Lower lobe of right lung (tissue), 2 donors: ENCODE results near the gene RDX. TPM values are rescaled to one million over a fixed set of nuclear protein-coding genes. Genes with fewer than 3 reads are reported as not detected.

Experiments
- ATAC-seq, 2 donors: fragments of 200-7000 bp; cut with Tn5 transposase; one replicate each; pipeline ENCODE4 v1.9.1; 2020 to 2022; ENCODE audit warnings: mild to moderate bottlenecking in 2 of 2, moderate library complexity in 2 of 2
- DNase-seq: peaks from one replicate; pipeline ENCODE4 v3.0.0-alpha.2; 2020
- H3K27ac ChIP-seq: fragments of 200-600 bp; one replicate; pipeline ENCODE4 v1.8.0; 2022
- H3K27me3 ChIP-seq: fragments of 200-600 bp; one replicate; pipeline ENCODE4 v1.8.0; 2022; ENCODE audit warnings: low read depth
- H3K36me3 ChIP-seq: fragments of 200-600 bp; one replicate; pipeline ENCODE4 v1.8.0; 2022; ENCODE audit warnings: mild to moderate bottlenecking
- H3K4me1 ChIP-seq: fragments of 200-600 bp; one replicate; pipeline ENCODE4 v1.8.0; 2022
- H3K4me3 ChIP-seq: fragments of 200-600 bp; one replicate; pipeline ENCODE4 v1.8.0; 2022; ENCODE audit warnings: mild to moderate bottlenecking
- H3K9me3 ChIP-seq: fragments of 200-600 bp; one replicate; pipeline ENCODE4 v1.8.0; 2022
- intact Hi-C: fragments of 100-400 bp; cut with DNase I; formaldehyde crosslinking; loops from one replicate; pipeline ENCODE4 v1.11.0; 2022
- total RNA-seq: library from RNA; stranded (reverse); fragmentation: NEBNext Ultra II Directional; extraction: Animal tissue kit (Norgen Biotek cat#: 25700); gene quantifications from one replicate; pipeline ENCODE4 v1.2.1, GENCODE V29; 2021
- TF ChIP-seq, protein P1 (sequence below): fragments of 200-600 bp; IDR thresholded peaks from one replicate; pipeline ENCODE4 v1.8.0; 2022; ENCODE audit warnings: antibody characterized with exemption, mild to moderate bottlenecking
- donor health status: DM: no; HTN: yes; CAD: no; lungs with severe emphysema.

Gene RDX
- total RNA-seq, 1 donor from 2014 or later, result 152 TPM

DNA sequence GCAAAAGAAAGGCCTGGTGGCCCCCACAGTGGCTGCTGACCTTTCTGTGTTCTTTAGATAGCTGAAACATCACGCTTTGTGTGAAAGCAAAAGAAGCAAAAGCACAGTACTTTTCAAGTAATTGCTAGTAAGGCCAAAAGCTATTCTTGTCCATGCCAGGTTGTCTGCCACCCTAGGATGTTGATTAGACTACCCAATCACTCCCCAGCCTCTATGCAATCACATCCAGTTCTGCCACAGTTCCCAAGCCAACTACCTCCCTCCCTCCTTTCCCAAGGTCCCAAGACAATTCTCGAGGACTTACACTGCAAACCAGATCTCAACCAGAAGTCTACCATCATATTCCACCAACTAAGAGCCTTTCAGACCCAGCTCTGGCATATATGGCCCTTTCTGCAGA, 46.2 kb downstream of the RDX start:
- TF ChIP-seq, protein P1, sequence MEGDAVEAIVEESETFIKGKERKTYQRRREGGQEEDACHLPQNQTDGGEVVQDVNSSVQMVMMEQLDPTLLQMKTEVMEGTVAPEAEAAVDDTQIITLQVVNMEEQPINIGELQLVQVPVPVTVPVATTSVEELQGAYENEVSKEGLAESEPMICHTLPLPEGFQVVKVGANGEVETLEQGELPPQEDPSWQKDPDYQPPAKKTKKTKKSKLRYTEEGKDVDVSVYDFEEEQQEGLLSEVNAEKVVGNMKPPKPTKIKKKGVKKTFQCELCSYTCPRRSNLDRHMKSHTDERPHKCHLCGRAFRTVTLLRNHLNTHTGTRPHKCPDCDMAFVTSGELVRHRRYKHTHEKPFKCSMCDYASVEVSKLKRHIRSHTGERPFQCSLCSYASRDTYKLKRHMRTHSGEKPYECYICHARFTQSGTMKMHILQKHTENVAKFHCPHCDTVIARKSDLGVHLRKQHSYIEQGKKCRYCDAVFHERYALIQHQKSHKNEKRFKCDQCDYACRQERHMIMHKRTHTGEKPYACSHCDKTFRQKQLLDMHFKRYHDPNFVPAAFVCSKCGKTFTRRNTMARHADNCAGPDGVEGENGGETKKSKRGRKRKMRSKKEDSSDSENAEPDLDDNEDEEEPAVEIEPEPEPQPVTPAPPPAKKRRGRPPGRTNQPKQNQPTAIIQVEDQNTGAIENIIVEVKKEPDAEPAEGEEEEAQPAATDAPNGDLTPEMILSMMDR, result no peak
- DNase-seq (no peak), ATAC-seq (no peak)
- no peak overlapping the region for H3K27ac ChIP-seq
- no peaks in the 10 kb centered on the region for H3K4me1 ChIP-seq
- intact Hi-C loops, result no loop called here
- no peaks in the 10 kb centered on the region for H3K9me3 ChIP-seq
- peaks cover 81% of the 10 kb centered on the region for H3K36me3 ChIP-seq
- H3K27me3 ChIP-seq, result no peaks in the 10 kb centered on the region
- no peak overlapping the region for H3K4me3 ChIP-seq

DNA sequence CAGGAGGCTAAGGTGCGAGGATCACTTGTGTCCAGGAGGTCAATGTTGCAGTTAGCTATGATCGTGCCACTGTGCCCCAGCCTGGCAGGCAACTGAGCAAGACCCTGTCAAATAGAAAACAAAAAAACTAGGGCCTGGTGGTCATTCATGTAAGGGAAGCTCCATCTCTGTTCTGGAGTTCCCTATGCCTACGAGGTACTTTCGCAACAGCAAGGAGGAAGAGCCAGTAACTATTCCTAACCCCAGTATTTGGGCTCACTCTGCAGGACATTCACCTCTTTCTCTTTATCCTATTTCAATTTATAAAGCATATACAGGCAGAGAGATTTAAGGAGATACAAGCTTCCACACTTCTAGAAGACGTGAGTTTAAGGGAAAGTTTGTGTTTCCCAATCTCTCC, 46.6 kb downstream of the RDX start:
- H3K4me3 ChIP-seq, result no peak overlapping the region
- no peaks in the 10 kb centered on the region for H3K27me3 ChIP-seq
- H3K9me3 ChIP-seq, result no peaks in the 10 kb centered on the region
- ATAC-seq (no peak), DNase-seq (no peak)
- no peaks in the 10 kb centered on the region for H3K4me1 ChIP-seq
- H3K36me3 ChIP-seq, result peaks cover 78% of the 10 kb centered on the region
- intact Hi-C loops, result no loop called here
- TF ChIP-seq, protein P1, result no peak
- H3K27ac ChIP-seq, result no peak overlapping the region

DNA sequence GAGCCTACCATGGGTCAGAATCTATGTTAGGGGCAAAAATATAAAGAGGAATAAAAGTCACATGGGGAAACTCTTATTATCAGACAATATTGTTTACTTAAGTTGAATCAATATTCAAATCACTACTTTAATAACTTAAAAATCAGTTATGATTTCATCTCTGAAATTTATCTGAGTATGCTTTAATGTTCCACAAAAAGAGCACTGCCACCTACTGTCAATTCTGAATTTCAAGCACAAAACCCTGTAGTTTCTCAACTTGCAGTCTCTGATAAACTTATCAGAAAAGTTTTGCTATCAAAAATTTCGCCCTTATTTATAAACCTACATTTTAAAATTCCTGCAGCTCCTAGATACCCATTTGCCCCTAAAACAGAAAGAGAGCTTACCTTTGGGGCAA, 47.3 kb downstream of the RDX start:
- intact Hi-C loops, result no loop called here
- Histone ChIP-seq H3K36me3 (peaks cover 74% of the 10 kb centered on the region), H3K9me3 (no peaks in the 10 kb centered on the region), H3K27me3 (no peaks in the 10 kb centered on the region), H3K4me1 (no peaks in the 10 kb centered on the region), H3K27ac (no peak overlapping the region), H3K4me3 (no peak overlapping the region)
- TF ChIP-seq, protein P1, result peak; percentile 18
- ATAC-seq, result no peak
- no peak for DNase-seq

DNA sequence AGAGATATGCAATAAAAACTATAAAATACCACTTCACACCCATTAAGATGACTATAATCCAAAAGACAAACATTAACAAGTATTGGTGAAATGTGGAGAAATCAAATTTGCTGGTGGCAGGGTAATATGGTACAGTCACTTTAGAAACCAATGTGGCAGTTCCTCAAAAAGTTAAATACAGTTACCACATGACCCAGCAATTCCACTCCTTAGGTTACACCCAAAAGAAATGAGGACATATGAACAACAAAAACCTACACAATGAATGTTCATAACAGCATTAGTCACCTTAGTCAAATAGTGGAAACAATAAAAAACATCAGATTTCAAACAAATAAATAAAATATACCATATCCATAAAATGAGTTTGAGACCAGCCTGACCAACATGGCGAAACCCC, 52.6 kb downstream of the RDX start:
- no peak for ATAC-seq
- intact Hi-C loops, result no loop called here
- TF ChIP-seq, protein P1, result no peak
- H3K4me3 ChIP-seq, result no peak overlapping the region
- H3K27ac ChIP-seq, result no peak overlapping the region
- H3K36me3 ChIP-seq, result peaks cover 52% of the 10 kb centered on the region
- H3K9me3 ChIP-seq, result no peaks in the 10 kb centered on the region
- H3K4me1 ChIP-seq, result no peaks in the 10 kb centered on the region
- no peak for DNase-seq
- no peaks in the 10 kb centered on the region for H3K27me3 ChIP-seq

DNA sequence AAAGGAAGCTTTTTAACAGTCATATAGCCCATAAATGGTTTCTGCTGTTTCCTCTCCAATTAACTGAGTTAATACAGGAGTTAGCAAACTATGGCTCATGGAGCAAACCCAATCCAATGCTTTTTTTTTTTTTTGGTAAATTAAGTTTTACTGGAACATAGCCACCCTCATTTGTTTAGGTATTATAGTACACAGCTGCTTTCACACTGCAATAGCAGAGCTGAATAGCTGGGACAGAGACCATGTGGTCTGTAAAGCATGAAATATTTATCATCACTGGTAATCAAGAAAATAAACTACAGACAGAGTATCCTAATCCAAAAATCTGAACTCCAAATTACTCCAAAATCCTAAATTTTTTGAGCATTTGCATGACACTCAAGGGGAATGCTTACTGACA, 53.7 kb downstream of the RDX start:
- no peak overlapping the region for H3K27ac ChIP-seq
- H3K9me3 ChIP-seq, result no peaks in the 10 kb centered on the region
- no peak for ATAC-seq
- no peaks in the 10 kb centered on the region for H3K4me1 ChIP-seq
- H3K27me3 ChIP-seq, result no peaks in the 10 kb centered on the region
- peaks cover 52% of the 10 kb centered on the region for H3K36me3 ChIP-seq
- intact Hi-C loops, result no loop called here
- no peak overlapping the region for H3K4me3 ChIP-seq
- TF ChIP-seq, protein P1, result no peak
- DNase-seq, result no peak

DNA sequence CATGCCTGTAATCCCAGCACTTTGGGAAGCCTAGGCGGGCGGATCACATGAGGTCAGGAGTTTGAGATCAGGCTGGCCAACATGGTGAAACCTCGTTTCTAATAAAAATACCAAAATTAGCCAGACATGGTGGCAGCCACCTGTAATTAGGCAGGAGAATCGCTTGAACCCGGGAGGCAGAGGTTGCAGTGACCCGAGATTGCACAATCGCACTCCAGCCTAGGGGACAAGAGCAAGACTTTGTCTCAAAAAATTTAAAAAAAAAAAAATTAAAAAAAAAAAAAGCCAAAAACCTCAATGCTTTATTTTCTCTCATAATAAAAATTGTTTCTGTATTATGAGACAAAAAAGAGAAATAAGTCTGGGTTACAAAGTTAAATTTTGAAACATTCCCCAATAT, 54.2 kb downstream of the RDX start:
- Histone ChIP-seq H3K27ac (no peak overlapping the region), H3K4me3 (no peak overlapping the region), H3K27me3 (no peaks in the 10 kb centered on the region), H3K4me1 (no peaks in the 10 kb centered on the region), H3K9me3 (no peaks in the 10 kb centered on the region), H3K36me3 (peaks cover 52% of the 10 kb centered on the region)
- intact Hi-C loops, result no loop called here
- no peak for DNase-seq
- TF ChIP-seq, protein P1, result no peak
- no peak for ATAC-seq
